Measurements from ENCODE around the gene CLASRP.

The CLASRP gene

GRCh38 chr19:44993526-44993925, 45.3 kb upstream of the CLASRP start:
- TF ChIP-seq TAF1 (IDR thresholded peaks at IDR 0.05; ENCODE audit: borderline replicate concordance, insufficient read depth, low read length) (no peak), FOXP2 (optimal IDR thresholded peaks at IDR 0.05; ENCODE audit: borderline replicate concordance, extremely low read depth, extremely low read length, insufficient read depth) (no peak), REST (IDR thresholded peaks at IDR 0.05; ENCODE audit: insufficient read depth in 1 of 2, low read depth in 2 of 2, low read length in 2 of 2) (no peak), POLR2AphosphoS5 (IDR thresholded peaks at IDR 0.05; ENCODE audit: low read depth, low read length) (no peak)

GRCh38 chr19:44993926-44994537, 44.8 kb upstream of the CLASRP start:
- no peak for TF ChIP-seq TAF1 (IDR thresholded peaks at IDR 0.05; ENCODE audit: borderline replicate concordance, insufficient read depth, low read length)
- TF ChIP-seq POLR2AphosphoS5 (IDR thresholded peaks at IDR 0.05; ENCODE audit: low read depth, low read length) = 0 out of 2 replicates have a peak, but pooled peaks have one; percentile 13
- TF ChIP-seq FOXP2 (optimal IDR thresholded peaks at IDR 0.05; ENCODE audit: borderline replicate concordance, extremely low read depth, extremely low read length, insufficient read depth) = no peak
- TF ChIP-seq REST (IDR thresholded peaks at IDR 0.05; ENCODE audit: insufficient read depth in 1 of 2, low read depth in 2 of 2, low read length in 2 of 2) = no peak
- TF ChIP-seq SIN3A (IDR thresholded peaks at IDR 0.05; ENCODE audit: borderline replicate concordance, insufficient read depth, low read length) = no peak

GRCh38 chr19:44998025-44998424, 40.8 kb upstream of the CLASRP start:
- no peak for TF ChIP-seq FOXP2 (optimal IDR thresholded peaks at IDR 0.05; ENCODE audit: borderline replicate concordance, extremely low read depth, extremely low read length, insufficient read depth)
- no peak for TF ChIP-seq REST (IDR thresholded peaks at IDR 0.05; ENCODE audit: insufficient read depth in 1 of 2, low read depth in 2 of 2, low read length in 2 of 2)
- no peak for TF ChIP-seq POLR2AphosphoS5 (IDR thresholded peaks at IDR 0.05; ENCODE audit: low read depth, low read length)
- no peak for TF ChIP-seq SIN3A (IDR thresholded peaks at IDR 0.05; ENCODE audit: borderline replicate concordance, insufficient read depth, low read length)
- no peak for TF ChIP-seq TAF1 (IDR thresholded peaks at IDR 0.05; ENCODE audit: borderline replicate concordance, insufficient read depth, low read length)

- TF ChIP-seq TAF1 (IDR thresholded peaks at IDR 0.05; ENCODE audit: borderline replicate concordance, insufficient read depth, low read length) (no peak), POLR2AphosphoS5 (IDR thresholded peaks at IDR 0.05; ENCODE audit: low read depth, low read length) (no peak), FOXP2 (optimal IDR thresholded peaks at IDR 0.05; ENCODE audit: borderline replicate concordance, extremely low read depth, extremely low read length, insufficient read depth) (peak; percentile 74)
These were observed 37.6 kb upstream of the CLASRP start, which contains the start of gene RELB for GRCh38 chr19:45001087-45001739. TSS of gene RELB (plus strand) at chr19:45001464. CDS start at chr19:45001580, 116 bp downstream.

GRCh38 chr19:45003485-45003884, 35.4 kb upstream of the CLASRP start:
- TF ChIP-seq TAF1 (IDR thresholded peaks at IDR 0.05; ENCODE audit: borderline replicate concordance, insufficient read depth, low read length) = no peak
- no peak for TF ChIP-seq SIN3A (IDR thresholded peaks at IDR 0.05; ENCODE audit: borderline replicate concordance, insufficient read depth, low read length)
- TF ChIP-seq REST (IDR thresholded peaks at IDR 0.05; ENCODE audit: insufficient read depth in 1 of 2, low read depth in 2 of 2, low read length in 2 of 2) = no peak
- TF ChIP-seq FOXP2 (optimal IDR thresholded peaks at IDR 0.05; ENCODE audit: borderline replicate concordance, extremely low read depth, extremely low read length, insufficient read depth) = no peak
- no peak for TF ChIP-seq POLR2AphosphoS5 (IDR thresholded peaks at IDR 0.05; ENCODE audit: low read depth, low read length)
